HG03108 (cell line): Measurements from ENCODE around the gene FMN2.
"Not testable (repeated sequence)": the region's sequence is repeated elsewhere in the genome, so short reads cannot be mapped to it uniquely, and the experiment has no call there.

Experiments
- ATAC-seq: cut with Tn5 transposase; IDR thresholded peaks from one replicate; pipeline ENCODE4 v1.9.1; 2021; ENCODE audit warnings: moderate library complexity; ENCODE audit not compliant: unreplicated experiment

FMN2 gene

DNA sequence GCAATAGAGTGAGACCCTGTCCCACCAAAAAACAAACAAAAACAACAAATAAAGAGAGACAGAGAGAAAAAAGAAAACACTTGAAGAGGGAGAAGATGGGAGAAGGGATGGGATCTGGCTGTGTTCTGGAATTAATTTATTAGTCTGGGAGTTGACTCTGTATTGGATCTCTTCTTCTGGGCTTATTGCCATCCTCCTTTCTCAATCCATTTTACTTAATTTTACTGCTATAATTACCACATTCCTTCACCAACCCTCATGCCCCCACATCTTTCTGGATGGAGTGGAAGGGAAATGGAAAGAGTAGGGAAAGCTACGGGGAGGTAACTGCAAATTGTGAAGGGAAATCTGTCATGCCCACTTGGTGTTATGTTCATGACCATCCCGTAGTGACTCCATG, 42.9 kb downstream of the FMN2 start:
- ATAC-seq: no peak

DNA sequence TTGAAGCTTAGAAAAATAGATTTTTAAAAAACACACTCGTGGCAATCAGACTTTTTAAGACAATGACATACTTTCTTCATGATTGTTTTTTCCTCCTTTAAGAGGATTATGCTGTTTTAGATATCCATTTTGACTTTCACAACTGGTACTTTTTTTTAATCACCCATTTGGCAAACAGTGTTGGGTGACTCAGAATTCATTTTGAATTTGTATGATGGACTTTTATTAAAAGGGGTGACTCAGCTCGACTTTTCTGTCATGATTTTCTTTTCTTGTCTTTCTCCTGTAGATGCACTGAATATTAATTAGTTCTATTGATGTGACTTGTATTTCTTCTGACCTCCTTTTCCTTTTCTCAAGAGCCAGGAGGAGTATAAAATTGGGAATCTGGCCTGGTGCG, 44.7 kb downstream of the FMN2 start:
- ATAC-seq: no peak

DNA sequence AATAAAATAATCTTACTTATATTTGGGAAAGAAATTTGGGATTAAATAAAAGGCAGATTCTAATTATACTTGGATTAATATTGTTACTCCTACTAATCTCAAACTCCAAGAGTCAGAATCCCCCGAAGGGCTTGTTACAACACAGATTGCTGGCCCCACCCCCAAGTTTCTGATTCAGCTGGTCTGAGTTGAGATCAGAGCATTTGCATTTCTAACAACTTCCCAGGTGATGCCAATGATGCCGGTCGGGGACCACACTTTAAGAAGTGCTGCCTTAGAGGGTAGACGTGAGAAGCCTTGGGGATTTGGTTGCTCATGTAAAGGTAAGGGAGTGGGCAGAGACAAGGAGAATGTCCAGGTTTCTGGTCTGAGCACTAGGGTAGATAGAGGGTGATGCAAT, 47.2 kb downstream of the FMN2 start:
- ATAC-seq: no peak

DNA sequence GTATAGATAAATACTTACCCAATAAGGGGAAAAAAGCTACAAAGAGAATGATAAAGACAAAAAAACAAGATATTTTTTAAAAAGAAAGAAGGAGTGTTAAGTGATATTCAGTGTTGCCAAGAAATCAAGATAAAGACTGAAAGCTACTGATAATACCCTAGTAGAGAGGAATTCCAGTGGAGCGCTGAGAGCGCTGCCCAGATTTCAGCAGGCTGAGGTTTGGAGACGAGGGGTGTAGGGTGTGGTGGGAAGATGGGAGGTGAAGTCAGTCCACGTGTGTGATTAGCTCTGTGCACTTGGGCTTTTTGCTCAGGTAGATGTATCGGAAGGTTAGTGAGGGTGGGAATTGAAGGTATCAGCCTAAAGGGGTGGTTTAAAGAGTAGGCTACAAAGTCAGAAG, 47.8 kb downstream of the FMN2 start:
- ATAC-seq: no peak

DNA sequence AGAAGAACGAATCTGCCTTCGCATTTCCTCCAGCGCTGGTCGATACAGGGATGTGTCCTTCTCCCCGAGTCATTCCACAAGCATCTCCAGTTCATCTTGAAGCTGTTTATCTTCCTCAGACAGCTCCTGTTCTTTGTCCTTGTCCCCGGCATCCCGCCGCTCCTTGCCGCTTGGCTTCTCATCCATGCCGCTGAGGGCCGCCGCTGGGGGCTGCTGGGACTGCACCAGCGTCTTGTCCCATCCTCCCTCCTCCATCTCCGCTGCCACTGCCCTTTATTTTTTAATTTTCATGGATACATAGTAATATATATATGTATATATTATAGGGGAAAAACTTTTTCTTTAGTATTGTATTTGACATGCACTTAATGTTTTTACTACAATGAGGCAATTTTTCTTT, 53.4 kb downstream of the FMN2 start:
- no peak for ATAC-seq

DNA sequence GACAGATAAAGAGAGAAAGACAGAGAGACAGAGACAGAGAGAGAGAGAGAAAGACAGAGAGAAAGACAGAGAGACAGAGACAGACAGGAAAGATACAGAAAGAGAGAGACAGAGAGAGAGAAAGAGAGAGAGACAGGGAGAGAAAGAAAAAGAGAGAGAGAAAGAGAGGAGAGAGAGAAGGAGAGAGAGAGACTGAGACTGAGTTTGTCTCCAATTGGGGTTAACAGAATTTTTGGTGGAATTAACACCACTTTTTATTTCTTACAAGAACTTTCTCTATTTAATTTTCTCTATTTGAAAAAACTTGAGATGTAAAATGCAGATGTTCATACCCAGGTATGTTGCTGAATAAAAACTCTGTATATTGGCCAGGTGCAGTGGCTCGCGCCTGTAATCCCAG, 56.6 kb downstream of the FMN2 start:
- no peak for ATAC-seq

DNA sequence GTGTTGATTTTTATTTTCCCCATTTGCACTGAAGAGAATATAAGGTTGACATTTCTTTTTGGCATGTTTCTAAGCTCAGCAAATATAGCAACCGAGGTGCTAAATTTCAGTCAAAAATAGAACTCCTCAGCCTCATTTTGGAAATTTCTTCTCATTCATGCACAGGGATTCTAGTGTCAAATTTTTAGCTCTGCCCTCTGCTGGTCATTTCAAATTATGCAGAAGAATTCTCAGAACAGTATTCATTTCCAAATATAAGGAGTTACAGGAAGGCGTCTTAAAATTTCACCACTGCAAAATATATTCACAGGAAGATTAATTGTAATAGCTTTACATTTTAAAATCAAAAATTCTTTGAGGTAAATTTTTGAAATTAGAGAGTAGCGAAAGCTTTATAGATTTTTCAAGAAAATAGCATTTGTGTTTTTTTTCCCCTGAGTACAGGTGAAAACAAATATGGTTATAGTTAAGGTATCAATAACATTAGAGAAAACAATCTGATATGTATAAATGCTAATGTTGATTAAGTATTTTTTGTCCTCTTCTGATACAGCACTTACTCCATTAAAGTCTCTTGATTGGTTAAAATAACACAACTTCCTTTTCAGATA, 57.9 kb downstream of the FMN2 start:
- no peak for ATAC-seq

DNA sequence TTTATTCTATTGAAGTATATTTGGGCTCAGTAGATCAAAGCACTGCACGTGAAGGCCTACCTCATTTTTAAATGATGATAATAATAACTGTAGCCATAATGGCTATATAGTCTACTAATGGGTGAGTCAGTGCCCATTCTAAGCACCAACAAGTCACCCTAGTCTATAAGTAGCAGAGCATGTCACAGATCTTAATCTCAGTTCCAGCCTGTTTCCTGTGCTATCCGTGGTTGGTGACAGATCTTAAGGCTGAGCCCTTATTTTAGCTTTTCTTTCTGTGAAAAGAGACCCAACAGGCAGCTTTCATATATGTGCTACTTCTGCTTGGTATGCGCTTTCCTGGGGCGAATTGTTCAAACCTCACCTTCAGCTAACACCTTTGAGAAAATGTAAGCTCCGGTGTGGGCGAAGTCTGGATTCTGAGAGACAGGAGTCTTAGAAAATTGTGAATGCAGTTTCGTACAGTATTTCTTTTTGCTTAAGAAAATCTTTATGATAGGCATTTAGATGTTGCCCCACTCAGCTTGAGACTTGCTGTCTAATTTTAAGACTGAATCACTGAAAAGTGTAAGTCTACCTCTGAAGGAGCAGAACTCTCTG, 59.6 kb downstream of the FMN2 start:
- no peak for ATAC-seq

DNA sequence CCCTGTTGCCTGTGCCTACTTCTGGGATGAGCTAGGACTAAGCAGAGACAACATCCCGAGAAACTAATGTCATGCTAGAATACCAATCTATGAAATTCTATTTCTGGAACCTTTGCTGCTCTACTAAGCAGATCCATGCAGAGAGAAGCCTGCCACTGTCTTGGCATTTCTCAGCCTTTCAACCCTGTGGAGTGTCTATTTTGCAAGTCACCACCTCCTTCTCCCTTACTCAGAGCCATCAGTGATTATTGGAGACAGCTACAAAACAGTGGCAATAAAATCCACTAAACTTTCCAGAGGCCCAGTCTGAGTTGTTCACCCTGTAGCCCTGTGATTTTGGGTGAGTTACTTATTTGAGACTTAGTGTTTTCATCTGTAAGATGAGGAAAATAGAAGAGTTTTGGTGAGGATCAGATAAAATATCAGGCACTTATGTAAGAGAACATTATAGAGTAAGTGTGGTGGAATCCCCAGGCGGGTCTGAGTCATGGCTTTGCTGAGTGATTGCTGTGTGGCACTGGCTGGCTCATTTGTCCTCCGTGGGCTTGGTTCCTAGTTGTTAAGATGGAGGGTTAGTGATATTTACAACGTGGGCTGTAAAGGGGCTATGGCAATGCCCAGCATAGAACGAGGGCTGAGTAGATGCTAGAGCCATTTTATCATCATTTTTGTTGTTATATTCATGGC, 61.1 kb downstream of the FMN2 start:
- no peak for ATAC-seq

DNA sequence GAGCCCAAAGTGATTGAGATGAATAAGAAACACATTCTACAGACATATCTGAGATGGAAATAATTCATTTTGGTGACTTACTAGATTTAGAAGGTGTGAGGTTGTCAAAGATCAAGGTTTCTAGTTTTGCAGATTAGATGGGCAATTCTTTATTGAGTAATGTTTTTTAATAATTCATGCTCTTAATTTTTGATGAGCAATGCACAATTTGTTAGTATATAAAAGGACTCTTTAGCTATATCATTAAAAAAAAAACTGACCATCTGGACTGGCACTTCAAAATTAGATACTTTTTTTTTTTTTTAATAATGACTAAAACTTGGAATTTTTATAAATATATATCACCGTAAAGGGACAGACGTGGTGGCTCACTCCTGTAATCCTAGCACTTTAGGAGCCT, 63.9 kb downstream of the FMN2 start:
- ATAC-seq: no peak

DNA sequence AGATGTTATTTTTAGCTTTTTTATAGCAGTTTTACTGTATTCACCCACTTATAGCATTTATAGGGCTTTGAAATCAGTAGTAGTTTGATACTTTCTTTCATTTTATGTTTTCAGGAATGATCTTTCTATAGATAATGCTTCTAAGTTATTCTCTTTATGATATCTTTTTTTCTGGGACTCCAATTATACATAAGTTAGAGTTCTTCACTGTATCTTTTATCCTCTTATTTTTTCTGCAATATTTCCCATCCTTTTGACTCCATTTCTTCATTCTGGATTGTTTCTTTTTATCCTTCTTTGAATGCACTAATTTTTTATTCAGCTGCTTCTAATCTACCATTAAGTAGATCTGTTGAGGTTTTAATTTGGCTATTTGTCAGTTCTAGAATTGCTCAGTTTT, 73.1 kb downstream of the FMN2 start:
- no peak for ATAC-seq

DNA sequence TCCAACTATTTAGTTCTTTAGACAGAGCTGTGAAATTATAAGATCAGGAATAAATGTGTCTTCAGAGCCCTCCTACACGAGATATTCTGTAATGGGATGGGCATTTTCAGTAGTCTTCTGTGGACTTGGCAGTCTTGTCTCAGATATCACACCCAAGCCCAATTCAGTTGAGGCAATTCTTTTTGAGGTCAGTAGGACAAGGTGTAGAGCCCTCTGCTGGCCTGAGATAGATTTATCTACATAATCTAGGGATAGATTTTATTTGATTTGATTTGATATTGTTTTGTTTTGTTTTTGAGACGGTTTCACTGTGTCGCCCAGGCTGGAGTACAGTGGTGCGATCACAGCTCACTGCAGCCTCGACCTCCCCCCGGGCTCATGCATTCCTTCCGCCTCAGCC, 77.5 kb downstream of the FMN2 start:
- no peak for ATAC-seq

DNA sequence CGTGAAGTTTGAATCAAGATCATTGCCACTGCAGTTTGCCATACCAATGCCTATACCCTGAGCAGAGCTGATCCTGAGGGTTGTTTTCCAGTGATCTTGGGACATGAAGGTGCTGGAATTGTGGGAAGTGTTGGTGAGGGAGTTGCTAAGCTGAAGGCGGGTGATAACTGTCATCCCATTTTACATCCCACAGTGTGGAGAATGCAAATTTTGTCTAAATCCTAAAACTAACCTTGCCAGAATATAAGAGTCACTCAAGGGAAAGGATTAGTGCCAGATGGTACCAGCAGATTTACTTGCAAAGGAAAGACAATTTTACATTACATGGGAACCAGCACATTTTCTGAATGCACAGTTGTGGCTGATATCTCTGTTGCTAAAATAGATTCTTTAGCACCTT, 78.6 kb downstream of the FMN2 start:
- ATAC-seq: no peak

DNA sequence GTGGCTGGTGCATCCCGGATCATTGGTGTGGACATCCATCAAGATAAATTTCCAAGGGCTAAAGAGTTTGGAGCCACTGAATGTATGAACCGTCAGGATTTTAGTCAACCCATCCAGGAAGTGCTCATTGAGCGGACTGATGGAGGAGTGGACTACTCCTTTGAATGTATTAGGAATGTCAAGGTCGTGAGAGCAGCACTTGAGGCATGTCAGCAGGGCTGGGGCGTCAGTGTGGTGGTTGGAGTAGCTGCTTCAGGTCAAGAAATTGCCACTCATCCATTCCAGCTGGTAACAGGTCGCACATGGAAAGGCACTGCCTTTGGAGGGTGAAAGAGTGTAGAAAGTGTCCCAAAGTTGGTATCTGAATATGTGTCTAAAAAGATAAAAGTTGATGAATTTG, 79.1 kb downstream of the FMN2 start:
- no peak for ATAC-seq

DNA sequence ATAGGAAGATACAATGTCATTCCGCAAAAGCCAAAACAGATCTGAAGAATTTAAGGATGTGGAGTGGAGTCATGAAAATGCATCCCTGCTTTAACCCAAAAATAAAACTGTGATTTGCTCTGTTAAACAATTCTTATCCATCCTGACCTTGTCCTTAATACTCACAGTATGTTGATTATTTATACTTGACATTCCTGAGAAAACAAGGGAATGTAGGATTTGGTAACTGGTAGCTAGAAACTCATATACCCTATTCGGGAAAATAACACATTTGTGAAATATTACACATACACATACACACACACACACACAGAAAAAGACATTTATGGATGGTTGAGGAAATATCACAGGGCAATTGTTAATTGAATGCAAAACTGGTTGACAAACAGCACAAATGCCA, 80.2 kb downstream of the FMN2 start:
- no peak for ATAC-seq

DNA sequence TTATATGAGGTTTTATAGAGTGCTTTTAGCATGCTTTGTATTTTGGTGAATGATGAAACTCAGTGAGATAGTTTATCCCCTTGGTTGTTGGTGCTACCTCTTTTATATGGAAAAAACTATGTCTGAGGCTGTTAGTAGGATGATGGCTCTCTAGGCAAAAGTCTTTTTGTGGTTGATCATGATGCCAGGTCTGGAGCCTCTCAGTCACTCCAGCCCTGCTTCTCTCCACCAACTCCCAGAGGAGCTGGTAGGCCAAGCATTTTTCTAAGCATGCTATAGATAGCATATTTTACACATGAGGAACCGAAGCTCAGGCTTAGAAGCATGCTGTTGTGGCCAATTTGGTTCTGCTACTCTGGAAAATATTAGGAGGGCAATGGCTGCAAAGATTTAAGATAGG, 82.2 kb downstream of the FMN2 start:
- ATAC-seq: no peak

DNA sequence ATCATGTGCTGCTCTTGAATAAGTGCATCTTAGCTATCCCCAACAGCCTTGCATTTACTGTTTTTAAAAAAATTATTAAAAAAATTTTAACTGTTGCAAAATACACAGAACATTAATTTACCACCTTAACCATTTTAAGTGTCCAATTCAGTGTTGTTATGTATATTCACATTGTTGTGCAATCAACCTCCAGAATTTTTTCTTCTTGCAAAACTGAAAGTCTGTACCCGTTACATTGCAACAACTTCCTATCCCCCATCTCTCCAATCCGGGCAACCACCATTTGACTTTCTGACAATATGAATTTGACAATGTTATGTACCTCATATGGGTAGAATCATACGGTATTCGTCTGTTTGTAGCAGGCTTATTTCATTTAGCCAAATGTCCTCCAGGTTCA, 83.1 kb downstream of the FMN2 start:
- ATAC-seq: no peak

DNA sequence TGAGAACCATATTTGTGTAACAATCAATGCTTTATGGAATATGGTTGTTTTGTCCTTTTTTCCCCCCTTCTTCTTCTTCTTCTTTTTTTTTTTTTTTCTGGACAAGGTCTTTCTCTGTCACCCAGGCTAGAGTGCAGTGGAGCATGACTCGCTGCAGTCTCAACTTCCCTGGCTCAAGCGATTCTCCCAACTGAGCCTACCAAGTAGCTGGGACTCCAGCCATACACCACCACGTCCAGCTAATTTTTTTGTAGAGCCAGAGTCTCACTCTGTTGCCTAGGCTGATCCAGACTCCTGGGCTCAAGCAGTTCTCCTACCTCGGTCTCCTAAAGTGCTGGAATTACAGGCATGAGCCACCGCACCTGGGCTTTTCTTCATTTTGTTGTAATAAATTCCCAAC, 86.7 kb downstream of the FMN2 start:
- ATAC-seq: no peak

DNA sequence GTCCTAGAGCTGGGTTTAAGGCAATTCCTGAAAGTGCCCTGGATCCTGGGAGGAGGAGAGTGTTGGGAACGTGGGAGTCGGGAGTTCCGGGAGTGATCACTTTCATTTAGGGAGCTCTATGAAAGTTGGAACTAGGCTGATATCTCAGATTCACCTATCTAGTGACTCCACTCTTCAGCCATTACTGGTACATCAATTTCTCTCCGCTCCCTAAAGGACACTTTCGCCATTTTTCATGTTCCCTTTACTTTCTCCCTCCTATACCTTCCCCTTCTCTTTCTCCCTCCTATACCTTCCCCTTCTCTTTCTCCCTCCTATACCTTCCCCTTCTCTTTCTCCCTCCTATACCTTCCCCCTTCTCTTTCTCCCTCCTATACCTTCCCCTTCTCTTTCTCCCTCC, 93.0 kb downstream of the FMN2 start:
- not testable (repeated sequence) for ATAC-seq

DNA sequence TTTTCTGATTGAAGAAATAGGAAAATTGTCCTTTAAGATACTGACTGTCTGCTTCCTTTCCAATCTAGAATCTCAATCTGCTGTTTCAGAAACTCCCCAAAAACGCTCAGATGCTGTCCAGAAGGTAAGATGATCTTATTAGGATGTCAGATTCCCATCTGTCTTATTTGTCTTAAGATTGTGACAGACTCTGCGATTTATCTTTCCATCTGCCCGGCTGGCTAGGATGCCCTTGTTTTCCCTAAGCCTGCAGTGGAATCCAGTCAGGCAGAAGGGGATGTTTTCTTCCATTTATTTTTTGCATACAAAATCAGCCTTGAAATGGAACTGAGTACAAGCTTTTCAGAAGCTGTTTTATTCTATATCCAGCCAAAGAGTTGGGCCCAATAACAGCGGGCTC, 96.5 kb downstream of the FMN2 start:
- ATAC-seq: no peak

DNA sequence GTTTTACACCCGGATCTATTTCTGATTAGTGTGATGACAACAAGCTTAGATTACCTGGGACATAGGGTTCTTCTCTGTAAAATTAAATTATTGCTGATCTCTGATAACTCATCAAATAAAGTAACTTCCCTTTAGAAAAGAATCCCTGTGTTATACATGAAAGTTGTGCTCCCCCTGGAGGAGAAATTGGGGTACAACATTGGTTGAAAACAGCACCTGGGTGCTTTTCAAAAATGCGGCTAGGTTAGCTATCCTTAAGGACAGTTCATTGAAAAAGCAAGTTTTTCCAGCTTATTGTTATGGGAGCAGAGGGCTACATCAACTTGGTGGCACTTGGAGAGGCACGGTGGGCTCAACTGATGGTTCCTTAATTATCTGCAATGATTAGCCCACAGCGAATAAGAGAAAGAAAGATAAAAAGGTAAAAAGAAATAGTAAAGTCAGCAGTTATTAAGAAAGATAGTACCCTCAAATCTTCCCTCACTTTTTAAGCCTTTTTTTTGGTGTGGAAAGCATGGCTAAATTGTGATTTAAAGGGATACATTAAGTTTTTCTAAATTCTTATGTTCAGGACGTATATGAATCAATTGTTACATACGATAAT, 97.8 kb downstream of the FMN2 start:
- ATAC-seq: no peak

DNA sequence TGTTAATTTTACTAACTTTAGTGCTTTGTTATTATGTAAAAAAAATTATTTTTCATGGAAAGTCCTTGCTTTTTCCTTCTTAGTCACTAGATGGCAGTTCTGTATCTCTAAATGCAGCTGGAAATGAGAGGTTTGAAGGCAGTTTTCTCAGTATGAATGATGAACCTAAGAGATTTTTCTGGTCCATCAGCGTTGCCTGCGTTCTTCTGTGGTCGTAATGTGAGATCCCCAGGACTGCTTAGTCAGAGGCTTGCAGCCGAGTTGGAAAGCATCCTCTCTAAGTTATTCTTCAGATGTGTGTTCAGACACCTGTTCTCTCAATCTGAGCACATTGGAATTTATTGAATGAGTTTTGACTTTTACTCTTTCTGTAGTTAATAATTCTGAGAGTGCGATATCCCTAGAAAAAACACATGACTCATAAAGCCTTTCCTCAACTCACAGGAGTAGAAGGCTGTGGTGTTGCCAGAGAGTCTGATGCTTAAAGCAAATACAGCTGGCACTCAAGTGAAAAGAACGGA, 99.3 kb downstream of the FMN2 start:
- ATAC-seq: no peak
